GM18868 (cell line): ENCODE measurements around the gene DUOXA2.

Experiments
- ATAC-seq: cut with Tn5 transposase; IDR thresholded peaks from one replicate; pipeline ENCODE4 v1.9.1; 2021; ENCODE audit warnings: mild to moderate bottlenecking, moderate library complexity; ENCODE audit not compliant: unreplicated experiment

DUOXA2 gene

DNA sequence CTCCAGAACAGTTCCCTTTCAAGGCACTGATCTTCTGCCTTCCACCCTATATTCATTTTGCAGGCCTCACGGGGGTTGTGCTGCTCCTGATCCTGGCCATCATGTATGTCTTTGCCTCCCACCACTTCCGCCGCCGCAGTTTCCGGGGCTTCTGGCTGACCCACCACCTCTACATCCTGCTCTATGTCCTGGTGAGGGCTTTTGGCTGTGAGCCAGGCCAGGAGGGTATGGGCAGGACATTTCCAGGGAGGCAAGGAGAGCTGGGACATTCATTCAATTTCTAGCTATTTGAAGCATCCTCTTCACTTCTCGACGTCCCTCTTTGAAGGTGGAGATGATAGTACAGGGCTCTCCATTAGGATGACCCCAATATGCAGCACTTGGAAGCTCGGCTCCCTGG lies 41.6 kb downstream of the DUOXA2 start:
- no peak for ATAC-seq

DNA sequence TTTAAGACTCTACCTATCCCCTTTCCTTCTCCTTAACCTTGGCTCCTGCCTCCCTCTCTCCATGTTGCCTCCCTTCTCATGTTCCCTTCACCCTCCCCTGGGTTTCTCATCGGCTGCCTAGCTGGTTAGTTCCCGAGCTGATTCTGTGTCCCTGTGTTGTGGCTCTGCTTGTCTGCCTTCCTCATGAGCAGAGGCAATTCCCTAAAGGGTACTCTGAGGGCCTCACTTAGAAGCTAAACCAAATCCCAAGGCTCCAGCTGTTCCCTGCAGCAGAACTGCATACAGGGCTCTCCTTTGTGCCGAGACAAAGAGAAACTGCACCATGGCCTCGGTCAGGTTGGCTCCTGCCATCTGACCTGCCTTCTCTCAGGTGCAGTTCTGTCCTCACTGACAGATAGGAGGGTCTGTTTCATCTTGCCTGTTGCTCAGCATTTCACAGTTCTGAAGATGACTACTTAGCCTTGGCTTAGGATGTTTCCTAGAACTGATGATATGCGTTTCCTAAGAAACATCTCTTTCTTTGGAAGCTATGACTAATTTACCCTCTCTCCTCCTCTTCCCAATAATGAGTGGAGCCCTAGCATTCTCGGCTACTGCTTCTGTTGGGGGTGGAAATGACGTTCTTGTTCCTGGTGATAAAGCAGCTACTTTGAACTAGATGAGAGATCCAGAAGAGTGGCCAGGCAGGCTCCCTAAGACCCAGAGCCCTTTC lies 42.8 kb downstream of the DUOXA2 start:
- no peak for ATAC-seq

DNA sequence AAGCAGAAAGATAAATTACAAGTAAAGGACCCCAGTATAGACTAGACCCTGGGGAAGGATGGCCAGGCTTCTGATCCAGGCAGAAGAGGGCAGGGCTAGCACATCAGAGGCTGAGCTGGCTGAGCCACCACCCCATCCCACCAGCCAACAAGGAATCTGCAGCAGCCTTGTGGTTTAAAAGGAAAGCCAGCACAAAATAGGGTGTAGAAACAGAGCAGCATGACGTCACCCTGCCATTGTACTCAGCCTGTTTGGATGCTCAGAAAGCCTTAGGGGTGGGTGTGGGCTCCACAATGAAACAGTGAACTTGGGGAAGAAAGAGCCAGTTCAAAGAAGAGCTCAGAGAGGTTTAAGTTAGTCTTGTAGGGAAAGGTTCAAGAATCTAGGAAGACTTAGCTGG lies 43.8 kb downstream of the DUOXA2 start:
- no peak for ATAC-seq

DNA sequence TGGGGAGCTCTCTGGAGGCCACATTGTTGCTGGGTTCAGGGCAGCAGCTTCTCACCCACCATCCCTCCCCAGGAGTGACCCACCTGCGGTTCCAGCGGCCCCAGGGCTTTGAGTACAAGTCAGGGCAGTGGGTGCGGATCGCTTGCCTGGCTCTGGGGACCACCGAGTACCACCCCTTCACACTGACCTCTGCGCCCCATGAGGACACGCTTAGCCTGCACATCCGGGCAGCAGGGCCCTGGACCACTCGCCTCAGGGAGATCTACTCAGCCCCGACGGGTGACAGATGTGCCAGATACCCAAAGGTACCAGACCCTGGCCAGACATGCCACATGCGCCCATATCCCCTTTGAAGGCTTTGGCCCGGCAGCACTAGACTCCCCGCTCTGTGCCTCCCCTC lies 47.5 kb downstream of the DUOXA2 start:
- no peak for ATAC-seq

DNA sequence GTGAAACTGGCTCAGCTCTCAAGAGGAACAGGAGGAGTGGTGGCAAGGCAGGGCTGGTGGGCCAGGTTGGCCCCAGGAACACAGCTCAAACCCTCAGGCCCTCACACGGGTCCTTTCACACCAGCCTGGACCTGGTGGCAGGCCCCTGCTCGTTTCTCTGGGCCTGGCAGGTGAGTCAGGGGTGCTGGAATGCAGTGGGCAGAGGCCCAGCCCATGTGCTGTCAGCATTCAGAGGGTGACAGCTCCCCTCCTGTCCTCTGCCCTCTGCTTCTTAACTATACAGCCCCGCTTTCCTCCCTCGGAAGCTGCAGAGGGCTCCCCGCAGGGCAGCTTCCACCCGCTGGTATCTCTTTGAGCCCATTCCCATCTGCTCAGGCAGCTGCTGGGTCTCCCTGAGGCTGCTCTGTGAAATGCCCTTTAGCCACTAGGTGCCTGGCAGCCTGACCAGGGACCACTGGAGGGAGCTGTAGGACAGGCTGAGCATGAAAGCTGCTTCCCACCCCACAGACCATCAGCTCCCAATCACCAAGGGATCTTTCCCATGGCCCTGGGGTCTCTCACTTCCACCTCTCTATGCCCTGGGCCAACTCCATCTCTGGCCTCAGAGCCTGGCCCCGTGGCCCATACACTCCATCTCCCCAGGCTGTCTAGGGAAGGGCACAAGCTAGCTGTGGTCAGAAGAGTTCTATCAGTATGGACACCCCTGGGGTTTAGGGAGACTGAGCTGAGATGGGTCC lies 48.8 kb downstream of the DUOXA2 start:
- no peak for ATAC-seq

DNA sequence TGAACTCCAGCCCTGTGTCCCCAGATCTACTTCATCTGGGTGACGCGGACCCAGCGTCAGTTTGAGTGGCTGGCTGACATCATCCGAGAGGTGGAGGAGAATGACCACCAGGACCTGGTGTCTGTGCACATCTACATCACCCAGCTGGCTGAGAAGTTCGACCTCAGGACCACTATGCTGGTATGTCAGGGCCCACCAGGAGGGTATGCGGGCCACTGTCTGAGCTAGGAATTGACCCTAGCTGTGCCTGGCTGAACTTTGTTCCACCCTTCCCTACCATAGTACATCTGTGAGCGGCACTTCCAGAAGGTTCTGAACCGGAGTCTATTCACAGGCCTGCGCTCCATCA lies 49.4 kb downstream of the DUOXA2 start:
- no peak for ATAC-seq

DNA sequence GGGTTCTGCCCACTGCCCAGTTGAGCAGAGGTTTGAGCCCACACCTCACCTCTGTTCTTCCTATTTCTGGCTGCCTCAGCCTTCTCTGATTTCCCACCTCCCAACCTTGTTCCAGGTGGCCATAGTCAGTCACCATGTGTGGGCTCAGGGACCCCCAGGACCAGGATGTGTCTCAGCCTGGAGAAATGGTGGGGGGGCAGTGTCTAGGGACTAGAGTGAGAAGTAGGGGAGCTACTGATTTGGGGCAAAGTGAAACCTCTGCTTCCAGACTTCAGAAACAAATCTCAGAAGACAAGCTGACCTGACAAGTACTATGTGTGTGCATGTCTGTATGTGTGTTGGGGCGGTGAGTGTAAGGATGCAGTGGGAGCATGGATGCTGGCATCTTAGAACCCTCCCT lies 50.8 kb downstream of the DUOXA2 start:
- no peak for ATAC-seq

DNA sequence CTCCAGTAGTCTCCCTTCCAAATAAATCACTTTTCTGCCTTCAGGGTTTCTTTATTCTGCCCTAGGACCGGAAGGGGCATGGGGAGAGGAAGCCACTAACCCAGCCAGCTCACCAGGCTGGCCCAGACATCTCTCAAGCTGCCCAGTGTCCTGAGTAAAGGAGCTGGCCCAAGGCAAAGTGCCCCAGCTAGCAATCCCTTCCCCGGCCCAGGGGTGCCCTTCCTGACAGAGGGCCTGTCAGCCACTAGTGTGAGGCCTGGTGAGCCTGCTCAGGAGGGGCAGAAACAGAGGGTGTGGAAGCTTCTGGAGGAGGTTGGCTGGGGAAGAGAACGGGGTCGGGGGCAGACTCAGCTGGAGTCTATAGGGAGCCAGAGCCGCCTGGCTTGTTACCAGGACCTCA lies 51.4 kb downstream of the DUOXA2 start:
- no peak for ATAC-seq

DNA sequence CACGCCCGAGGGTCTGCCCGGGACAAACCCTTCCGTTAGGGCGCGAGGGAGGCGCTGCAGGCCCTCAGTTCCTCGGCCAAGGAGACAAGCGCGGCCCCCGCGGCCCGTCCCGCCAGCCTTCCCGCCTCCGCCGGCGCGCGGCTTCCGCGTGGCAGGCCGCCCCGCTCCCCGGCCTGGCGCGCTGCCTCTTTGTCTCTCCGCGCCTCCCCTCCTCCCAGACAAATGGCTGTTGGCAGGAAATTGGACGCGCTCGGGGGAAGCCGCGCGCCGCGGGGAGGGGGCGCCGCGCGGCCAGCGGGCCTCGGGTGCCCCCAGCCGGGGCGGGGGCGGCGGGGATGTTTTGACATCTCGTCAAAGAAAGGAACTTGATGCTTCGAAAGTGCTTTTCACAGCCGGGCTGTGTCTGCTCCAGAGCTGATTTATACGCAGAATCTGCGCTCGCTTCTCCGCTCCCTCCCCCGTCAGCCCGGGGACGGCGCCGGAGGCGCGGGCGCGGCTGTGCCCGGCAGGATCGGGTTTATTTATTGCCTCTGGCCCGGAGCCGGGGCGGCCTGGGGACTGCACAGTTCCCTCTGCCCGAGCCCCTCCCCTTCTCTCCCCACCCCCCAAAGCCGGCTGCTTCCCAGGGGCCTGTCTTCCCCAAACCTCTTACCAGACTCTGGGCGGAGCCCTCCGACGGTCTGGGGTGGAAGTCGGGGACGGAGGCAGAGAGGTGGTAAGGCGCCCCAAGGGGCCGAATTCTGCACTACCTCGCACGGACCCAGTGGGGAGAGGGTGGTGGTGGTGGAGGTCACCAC lies 52.9 kb downstream of the DUOXA2 start:
- peak; percentile 90 for ATAC-seq

DNA sequence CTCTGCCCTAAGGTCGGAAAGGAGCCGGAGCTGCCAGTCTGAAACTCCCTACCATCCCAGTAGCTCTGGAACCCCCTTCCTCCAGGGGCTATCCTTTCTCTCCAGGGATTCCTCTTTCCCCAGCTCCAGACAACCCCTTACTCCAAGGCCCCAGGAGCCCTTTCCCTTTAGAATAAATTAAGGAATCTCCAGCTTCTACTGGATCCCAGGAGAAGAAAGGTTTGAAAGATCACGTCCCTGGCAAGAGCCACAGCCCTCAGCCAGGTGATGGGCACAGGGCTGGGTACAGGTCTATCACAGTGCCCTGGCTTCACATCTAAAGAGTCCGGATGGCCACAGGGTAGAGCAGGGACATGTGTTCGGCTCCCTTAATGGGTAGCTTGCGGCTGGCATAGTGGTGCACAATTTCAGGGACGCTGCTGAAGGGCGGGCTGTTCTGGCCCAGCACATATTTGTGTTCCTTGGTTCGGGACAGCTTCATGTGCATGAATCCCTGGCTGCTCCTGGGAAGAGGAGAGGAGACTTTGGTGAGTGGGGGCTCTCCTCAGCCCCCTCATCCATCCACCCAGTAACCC lies 53.6 kb downstream of the DUOXA2 start:
- ATAC-seq = no peak
